ENCODE data around the gene IGF2BP1.

The IGF2BP1 gene

GRCh38 chr17:48997103-48997826 lies at the start of gene IGF2BP1:
Gene IGF2BP1 (plus strand): TSS chr17:48997385. CDS start chr17:48997746, 361 bp downstream.
- peak; percentile 65 for DNase-seq (ENCODE audit: low spot score)
- peak within 1 kb of the TSS; percentile 61 for H3K4me3 ChIP-seq
- no peak for TF ChIP-seq CTCF (IDR thresholded peaks at IDR 0.05)
- H3K27ac ChIP-seq = no peak within 1 kb of the TSS

GRCh38 chr17:48951572-48951971 lies 45.6 kb upstream of the IGF2BP1 start:
- no peak overlapping the region for H3K4me3 ChIP-seq
- no peak for TF ChIP-seq CTCF (IDR thresholded peaks at IDR 0.05)
- H3K27ac ChIP-seq = no peak overlapping the region
- DNase-seq (ENCODE audit: low spot score) = no peak

- no peak for DNase-seq (ENCODE audit: low spot score)
- H3K27ac ChIP-seq = no peak overlapping the region
- H3K4me3 ChIP-seq = no peak overlapping the region
- no peak for TF ChIP-seq CTCF (IDR thresholded peaks at IDR 0.05)
Measured at GRCh38 chr17:48952904-48953303, 44.3 kb upstream of the IGF2BP1 start.

- H3K4me3 ChIP-seq = no peak overlapping the region
- no peak overlapping the region for H3K27ac ChIP-seq
- no peak for TF ChIP-seq CTCF (IDR thresholded peaks at IDR 0.05)
- no peak for DNase-seq (ENCODE audit: low spot score)
Measured at GRCh38 chr17:48954300-48954755, 42.9 kb upstream of the IGF2BP1 start.

GRCh38 chr17:48960834-48961515 lies 36.2 kb upstream of the IGF2BP1 start:
- Histone ChIP-seq H3K27ac (no peak overlapping the region), H3K4me3 (no peak overlapping the region)
- no peak for TF ChIP-seq CTCF (IDR thresholded peaks at IDR 0.05)
- DNase-seq (ENCODE audit: low spot score) = no peak

GRCh38 chr17:48961516-48962233 lies 35.5 kb upstream of the IGF2BP1 start:
- no peak for TF ChIP-seq CTCF (IDR thresholded peaks at IDR 0.05)
- Histone ChIP-seq H3K27ac (no peak overlapping the region), H3K4me3 (no peak overlapping the region)
- DNase-seq (ENCODE audit: low spot score) = no peak
